Mucosa of rectum (tissue), 2 donors: ENCODE data around the gene PRKG1.
A peak's percentile ranks its signal among the peaks of the same experiment; 100 is the strongest.

Source experiments
- H3K27ac ChIP-seq, 2 donors: one replicate each; pipeline ENCODE4 v1.7.0; 2013; ENCODE audit warnings: inconsistent platforms in 2 of 2, low read depth in 2 of 2, low read length in 2 of 2
- H3K27me3 ChIP-seq, 2 donors: one replicate each; pipeline ENCODE4 v1.7.0; 2013; ENCODE audit warnings: low read length in 2 of 2; ENCODE audit not compliant: control insufficient read depth in 2 of 2, insufficient read depth in 2 of 2
- H3K36me3 ChIP-seq, 2 donors: one replicate each; pipeline ENCODE4 v1.7.0; 2013; ENCODE audit warnings: low read length in 2 of 2; ENCODE audit not compliant: control insufficient read depth in 2 of 2, insufficient read depth in 2 of 2
- H3K4me1 ChIP-seq, 2 donors: one replicate each; pipeline ENCODE4 v1.7.0; 2013; ENCODE audit warnings: low read length in 2 of 2, mild to moderate bottlenecking in 1 of 2; ENCODE audit not compliant: control insufficient read depth in 2 of 2, insufficient read depth in 2 of 2
- H3K4me3 ChIP-seq, 2 donors: one replicate each; pipeline ENCODE4 v1.7.0; 2013; ENCODE audit warnings: low read length in 2 of 2
- H3K9ac ChIP-seq, 2 donors: one replicate each; pipeline ENCODE4 v1.7.0; 2013; ENCODE audit warnings: low read length in 2 of 2, low read depth in 1 of 2, mild to moderate bottlenecking in 1 of 2
- H3K9me3 ChIP-seq, 2 donors: one replicate each; pipeline ENCODE4 v1.7.0; 2013; ENCODE audit warnings: low read length in 2 of 2; ENCODE audit not compliant: control insufficient read depth in 2 of 2
- donor health status: healthy.
- donor health status: Normal muscosa, but diverticular disease.

The PRKG1 gene

DNA sequence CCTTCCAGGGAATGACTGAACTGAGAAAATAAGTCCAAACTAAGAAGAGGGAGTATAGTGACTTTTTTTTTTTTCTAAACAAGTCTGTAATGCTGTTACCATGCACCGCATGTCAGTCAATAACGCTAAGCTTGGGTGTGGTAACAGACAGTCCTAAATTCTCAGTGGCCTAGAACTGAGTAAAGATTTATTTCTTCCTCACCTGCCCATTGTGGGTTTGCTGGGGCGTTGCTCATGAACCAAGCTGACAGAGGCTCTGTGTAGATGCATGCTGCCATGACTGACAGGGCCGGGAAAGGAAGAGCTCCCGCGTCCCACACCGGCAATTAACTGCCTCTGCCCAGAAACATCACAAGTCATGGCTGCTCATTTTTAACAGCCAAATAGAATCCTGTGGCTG lies 25.5 kb upstream of the PRKG1 start:
- H3K27ac ChIP-seq: no peak overlapping the region
- H3K9me3 ChIP-seq: no peaks in the 10 kb centered on the region
- no peaks in the 10 kb centered on the region for H3K27me3 ChIP-seq
- H3K9ac ChIP-seq: no peak overlapping the region
- no peak overlapping the region for H3K4me3 ChIP-seq
- no peaks in the 10 kb centered on the region for H3K36me3 ChIP-seq
- H3K4me1 ChIP-seq: no peaks in the 10 kb centered on the region

DNA sequence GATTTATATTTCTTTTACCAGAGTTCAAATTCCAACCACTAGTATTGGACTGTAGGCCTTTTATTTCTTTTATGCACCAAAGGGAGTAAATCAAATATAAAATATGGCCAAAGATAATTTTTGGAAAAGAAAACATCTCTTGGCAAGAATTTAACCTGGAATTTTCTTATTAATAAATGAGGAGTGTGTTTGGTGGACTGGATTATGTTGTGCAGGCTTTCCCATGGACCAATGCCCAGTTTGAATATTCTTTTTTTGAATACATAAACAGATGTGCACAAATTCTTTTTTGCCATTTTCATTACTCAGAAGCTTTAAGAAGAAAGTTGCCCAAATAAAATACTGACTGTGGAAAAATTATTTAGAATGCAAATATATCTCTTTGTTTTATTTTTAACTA lies 22.1 kb upstream of the PRKG1 start:
- H3K36me3 ChIP-seq: no peaks in the 10 kb centered on the region
- no peaks in the 10 kb centered on the region for H3K27me3 ChIP-seq
- no peaks in the 10 kb centered on the region for H3K9me3 ChIP-seq
- no peak overlapping the region for H3K4me3 ChIP-seq
- no peak overlapping the region for H3K27ac ChIP-seq
- H3K4me1 ChIP-seq: no peaks in the 10 kb centered on the region
- no peak overlapping the region for H3K9ac ChIP-seq

DNA sequence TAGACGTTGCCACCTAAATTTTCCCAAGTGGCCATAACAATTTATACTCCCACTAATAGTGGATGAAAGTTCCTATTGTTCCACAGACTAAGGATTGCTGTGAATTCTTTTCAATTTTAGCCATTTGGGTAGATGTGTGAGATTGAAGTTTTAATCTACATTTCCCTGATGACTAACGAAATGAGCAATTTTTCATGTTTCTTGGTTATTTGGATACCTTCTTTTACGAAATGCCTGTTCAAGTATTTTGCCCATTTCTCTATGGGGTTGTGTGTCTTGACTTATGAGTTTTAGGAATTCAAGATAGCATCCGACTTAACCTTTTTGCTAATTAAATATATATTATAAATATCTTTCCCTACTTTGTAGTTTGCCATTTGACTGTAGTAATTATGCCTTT lies 16.4 kb upstream of the PRKG1 start:
- H3K27ac ChIP-seq: no peak overlapping the region
- no peak overlapping the region for H3K4me3 ChIP-seq
- no peaks in the 10 kb centered on the region for H3K27me3 ChIP-seq
- no peaks in the 10 kb centered on the region for H3K9me3 ChIP-seq
- no peaks in the 10 kb centered on the region for H3K4me1 ChIP-seq
- H3K9ac ChIP-seq: no peak overlapping the region
- no peaks in the 10 kb centered on the region for H3K36me3 ChIP-seq

DNA sequence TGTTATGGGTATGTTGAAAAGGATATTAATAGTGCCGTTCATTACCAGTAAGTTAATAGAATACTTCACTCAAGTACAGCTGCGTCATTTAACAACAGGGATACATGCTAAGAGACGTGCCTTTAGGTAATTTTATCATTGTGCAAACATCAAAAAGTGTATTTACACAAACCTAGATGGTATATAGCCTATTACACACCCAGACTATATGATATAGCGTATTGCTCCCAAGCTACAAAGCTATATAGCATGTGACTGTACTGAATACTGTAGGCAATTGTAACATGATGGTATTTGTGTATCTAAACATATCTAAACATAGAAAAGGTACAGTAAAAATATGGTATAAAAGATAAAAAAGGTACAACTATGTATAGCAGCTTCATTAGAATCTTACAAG lies 11.1 kb upstream of the PRKG1 start:
- Histone ChIP-seq H3K27ac (no peak overlapping the region), H3K9me3 (no peaks in the 10 kb centered on the region), H3K4me3 (no peak overlapping the region), H3K4me1 (peaks cover 0 to 3% of the 10 kb centered on the region in 2 donors), H3K9ac (no peak overlapping the region), H3K36me3 (no peaks in the 10 kb centered on the region), H3K27me3 (no peaks in the 10 kb centered on the region)

DNA sequence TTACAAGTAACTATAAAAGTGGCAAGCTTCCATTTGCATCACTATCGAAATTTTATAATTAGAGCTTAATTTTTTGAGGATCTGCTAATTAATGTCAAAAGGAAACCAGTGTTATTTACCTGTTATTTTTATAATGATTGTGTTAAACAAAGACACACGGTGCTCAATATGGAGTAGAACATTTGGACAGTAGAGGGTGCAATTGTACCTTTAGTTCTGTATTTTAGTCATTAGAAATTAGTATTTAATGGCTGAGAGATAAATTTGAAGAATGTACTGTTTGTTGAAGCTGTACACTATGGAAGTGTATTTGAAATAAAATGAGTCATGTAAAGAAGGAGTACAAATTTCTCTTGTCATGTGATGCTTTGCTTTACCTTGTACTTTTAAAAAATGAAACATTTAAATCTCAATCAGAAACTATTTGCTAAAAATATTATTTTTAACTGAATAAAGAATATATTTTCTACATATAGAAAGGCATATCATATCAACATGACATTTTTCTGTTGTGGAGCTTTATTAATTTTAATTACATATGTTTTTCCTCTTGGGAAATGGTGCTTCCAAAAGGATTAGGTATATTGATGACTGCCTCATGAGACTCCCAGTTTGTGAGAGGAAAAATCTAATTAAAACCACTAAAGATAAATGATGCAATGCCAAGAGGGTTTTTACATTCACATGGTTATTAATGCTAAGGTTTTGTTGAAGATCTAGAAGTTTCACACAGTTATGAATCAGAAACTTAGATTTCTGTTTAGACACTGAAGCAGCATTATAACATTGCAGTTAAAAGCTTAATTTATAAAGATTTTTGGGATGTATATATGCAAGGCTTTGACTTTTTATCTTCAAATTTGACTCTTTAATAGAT lies 10.4 kb upstream of the PRKG1 start:
- Histone ChIP-seq H3K4me3 (no peak overlapping the region), H3K4me1 (peaks cover 0 to 3% of the 10 kb centered on the region in 2 donors), H3K27ac (no peak overlapping the region), H3K36me3 (no peaks in the 10 kb centered on the region), H3K27me3 (no peaks in the 10 kb centered on the region), H3K9me3 (no peaks in the 10 kb centered on the region), H3K9ac (no peak overlapping the region)

DNA sequence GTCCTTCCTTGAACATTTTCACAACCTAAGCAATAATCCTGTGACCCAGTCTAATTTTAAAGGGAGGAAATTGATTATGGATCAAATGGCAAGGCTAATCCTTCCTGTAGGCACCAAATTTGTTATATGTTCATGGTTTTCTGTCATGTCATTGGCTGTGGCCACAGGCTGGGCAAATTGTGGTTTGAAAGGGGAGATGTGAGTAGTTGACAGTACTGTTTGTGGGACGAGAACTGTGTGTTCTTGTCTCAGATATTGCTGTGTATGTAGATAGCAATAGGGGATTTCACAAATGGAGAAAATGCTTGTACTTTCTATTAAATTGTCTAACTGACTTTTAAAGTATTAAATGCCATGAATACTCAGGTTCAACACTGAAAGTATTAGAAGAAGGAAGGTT lies 8.1 kb upstream of the PRKG1 start:
- no peak overlapping the region for H3K27ac ChIP-seq
- no peaks in the 10 kb centered on the region for H3K27me3 ChIP-seq
- H3K9me3 ChIP-seq: no peaks in the 10 kb centered on the region
- H3K36me3 ChIP-seq: no peaks in the 10 kb centered on the region
- peaks cover 0 to 3% of the 10 kb centered on the region in 2 donors for H3K4me1 ChIP-seq
- no peak overlapping the region for H3K9ac ChIP-seq
- H3K4me3 ChIP-seq: no peak overlapping the region

DNA sequence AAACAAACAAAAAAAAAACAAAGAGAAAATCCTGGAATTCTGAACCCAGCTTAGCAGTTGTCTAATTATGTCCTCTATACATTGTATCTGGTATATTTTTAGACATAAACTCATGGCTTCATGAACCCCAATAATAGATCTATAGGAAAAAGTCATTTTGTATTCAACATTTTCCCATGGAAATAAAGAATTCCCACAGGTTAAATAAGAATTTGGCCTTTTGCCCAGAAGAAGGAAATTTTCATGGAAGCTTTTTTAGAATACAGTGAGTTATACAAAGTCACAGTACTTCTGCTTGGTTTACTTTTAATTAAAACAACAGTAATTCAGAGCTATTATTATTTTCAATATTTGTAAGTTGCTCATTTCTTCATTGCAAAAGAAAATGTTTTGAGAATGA lies 2.1 kb upstream of the PRKG1 start:
- Histone ChIP-seq H3K27me3 (peaks cover 8 to 10% of the 10 kb centered on the region in 2 donors), H3K27ac (no peak overlapping the region), H3K4me1 (peaks cover 0 to 8% of the 10 kb centered on the region in 2 donors)

DNA sequence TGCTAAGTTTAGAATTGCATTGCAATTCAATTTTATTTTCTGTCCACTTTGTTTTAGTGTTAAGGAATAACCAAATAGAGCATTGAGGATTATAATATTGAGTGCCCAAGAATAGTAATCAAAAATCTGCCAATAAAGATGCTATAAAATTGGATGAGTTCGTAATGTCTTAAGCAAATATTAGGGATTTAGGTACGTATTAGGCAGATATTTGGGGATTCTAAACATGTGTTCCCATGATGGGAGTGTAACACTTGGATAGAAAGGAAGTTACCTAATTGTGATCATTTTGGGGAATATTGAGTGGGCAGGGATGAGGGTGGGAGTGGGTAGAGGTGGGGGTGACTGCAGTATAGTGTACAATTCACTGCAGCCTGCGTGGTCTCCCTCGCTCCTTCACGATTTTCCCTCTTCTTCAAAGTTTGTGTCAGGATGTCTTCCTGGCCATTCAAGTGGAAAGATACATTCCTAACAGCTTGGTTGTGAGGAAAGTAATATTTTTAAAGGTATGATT lies 1.3 kb upstream of the PRKG1 start:
- Histone ChIP-seq H3K27ac (peak overlapping the region in 1 of 2 donors; percentile 69), H3K9me3 (no peaks in the 10 kb centered on the region), H3K4me1 (peaks cover 0 to 8% of the 10 kb centered on the region in 2 donors), H3K27me3 (peaks cover 8 to 10% of the 10 kb centered on the region in 2 donors), H3K36me3 (no peaks in the 10 kb centered on the region), H3K4me3 (peak overlapping the region; percentile 70 to 76), H3K9ac (peak overlapping the region; percentile 49 to 62)

More for the DNA sequence above, 2.1 kb upstream of the PRKG1 start:
- no peaks in the 10 kb centered on the region for H3K9me3 ChIP-seq
- H3K9ac ChIP-seq: no peak overlapping the region
- H3K4me3 ChIP-seq: no peak overlapping the region
- no peaks in the 10 kb centered on the region for H3K36me3 ChIP-seq

DNA sequence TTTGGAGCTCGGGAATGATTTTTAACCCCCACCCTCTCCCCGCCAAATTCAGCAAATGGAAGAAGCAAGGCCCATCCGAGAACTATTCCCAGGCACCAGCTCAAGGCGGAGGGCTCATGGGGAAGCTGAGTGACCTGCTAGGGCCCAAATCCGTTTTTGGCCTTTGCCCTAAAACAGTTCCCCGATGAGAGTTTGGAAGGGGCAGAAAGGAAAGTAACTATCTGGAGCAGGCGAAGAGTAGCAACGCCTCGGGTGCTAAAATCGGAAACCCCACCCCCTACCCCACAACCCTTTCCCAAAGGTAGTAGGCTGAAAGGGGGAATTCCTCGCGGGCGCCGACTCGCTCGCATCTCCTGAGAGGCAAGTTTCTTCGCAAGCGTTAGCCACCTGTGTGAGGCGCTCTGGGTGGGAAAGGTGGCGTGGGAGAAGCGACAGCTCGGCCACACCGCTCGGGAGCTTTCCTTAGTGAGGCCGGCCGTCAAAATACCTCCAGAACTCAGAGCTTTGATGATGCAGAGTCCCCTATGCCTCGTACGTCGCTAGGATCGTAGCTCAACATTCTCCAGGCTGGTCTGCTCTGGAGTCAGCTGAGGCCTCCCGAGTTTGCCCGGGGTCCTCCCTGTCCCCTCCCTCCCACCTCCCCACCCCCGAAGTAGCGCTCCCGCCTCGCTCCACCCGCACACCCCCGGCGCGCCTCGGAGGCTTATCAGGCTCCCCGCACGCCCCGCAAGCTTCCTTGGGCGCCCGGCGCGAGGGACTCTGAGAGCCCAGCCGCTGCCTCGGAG lies 642 bp upstream of the PRKG1 start:
- Histone ChIP-seq H3K9me3 (no peaks in the 10 kb centered on the region), H3K27ac (peak overlapping the region; percentile 69 to 77), H3K36me3 (no peaks in the 10 kb centered on the region), H3K9ac (peak overlapping the region; percentile 62 to 64), H3K4me1 (peaks cover 0 to 8% of the 10 kb centered on the region in 2 donors), H3K4me3 (peak overlapping the region; percentile 70 to 76), H3K27me3 (peaks cover 8 to 10% of the 10 kb centered on the region in 2 donors)
